Measurements from ENCODE around the gene RXFP1.

RXFP1 gene

GRCh38 chr4:158621729-158622128, 100.0 kb downstream of the RXFP1 start:
- Histone ChIP-seq H3K36me3 (ENCODE audit: control insufficient read depth, low read depth, low read length) (no peaks in the 10 kb centered on the region), H3K9ac (ENCODE audit: low read length) (no peak overlapping the region)

GRCh38 chr4:158622251-158622650, 100.6 kb downstream of the RXFP1 start:
- Histone ChIP-seq H3K9me3 (ENCODE audit: control insufficient read depth, low read depth, low read length) (no peaks in the 10 kb centered on the region), H3K4me1 (ENCODE audit: control insufficient read depth, low read depth, low read length) (no peaks in the 10 kb centered on the region), H3K36me3 (ENCODE audit: control insufficient read depth, low read depth, low read length) (no peaks in the 10 kb centered on the region), H3K9ac (ENCODE audit: low read length) (no peak overlapping the region), H3K4me3 (ENCODE audit: low read length) (no peak overlapping the region), H3K27me3 (ENCODE audit: control insufficient read depth, insufficient read depth, low read length) (no peaks in the 10 kb centered on the region), H3K27ac (ENCODE audit: low read length) (no peak overlapping the region)

More at GRCh38 chr4:158621729-158622128, 100.0 kb downstream of the RXFP1 start:
- Histone ChIP-seq H3K9me3 (ENCODE audit: control insufficient read depth, low read depth, low read length) (no peaks in the 10 kb centered on the region), H3K27me3 (ENCODE audit: control insufficient read depth, insufficient read depth, low read length) (no peaks in the 10 kb centered on the region), H3K27ac (ENCODE audit: low read length) (no peak overlapping the region), H3K4me3 (ENCODE audit: low read length) (no peak overlapping the region), H3K4me1 (ENCODE audit: control insufficient read depth, low read depth, low read length) (no peaks in the 10 kb centered on the region)

- no peak overlapping the region for H3K9ac ChIP-seq (ENCODE audit: low read length)
- H3K9me3 ChIP-seq (ENCODE audit: control insufficient read depth, low read depth, low read length), result no peaks in the 10 kb centered on the region
- H3K4me3 ChIP-seq (ENCODE audit: low read length), result no peak overlapping the region
- no peaks in the 10 kb centered on the region for H3K36me3 ChIP-seq (ENCODE audit: control insufficient read depth, low read depth, low read length)
- H3K27me3 ChIP-seq (ENCODE audit: control insufficient read depth, insufficient read depth, low read length), result no peaks in the 10 kb centered on the region
- no peaks in the 10 kb centered on the region for H3K4me1 ChIP-seq (ENCODE audit: control insufficient read depth, low read depth, low read length)
- no peak overlapping the region for H3K27ac ChIP-seq (ENCODE audit: low read length)
Observed at GRCh38 chr4:158624889-158625478, 103.3 kb downstream of the RXFP1 start.

GRCh38 chr4:158625544-158625943, 103.9 kb downstream of the RXFP1 start:
- H3K4me1 ChIP-seq (ENCODE audit: control insufficient read depth, low read depth, low read length), result no peaks in the 10 kb centered on the region
- no peak overlapping the region for H3K4me3 ChIP-seq (ENCODE audit: low read length)
- no peaks in the 10 kb centered on the region for H3K9me3 ChIP-seq (ENCODE audit: control insufficient read depth, low read depth, low read length)
- no peaks in the 10 kb centered on the region for H3K27me3 ChIP-seq (ENCODE audit: control insufficient read depth, insufficient read depth, low read length)
- no peaks in the 10 kb centered on the region for H3K36me3 ChIP-seq (ENCODE audit: control insufficient read depth, low read depth, low read length)
- H3K27ac ChIP-seq (ENCODE audit: low read length), result no peak overlapping the region
- H3K9ac ChIP-seq (ENCODE audit: low read length), result no peak overlapping the region

GRCh38 chr4:158630893-158631292, 109.2 kb downstream of the RXFP1 start:
- no peaks in the 10 kb centered on the region for H3K27me3 ChIP-seq (ENCODE audit: control insufficient read depth, insufficient read depth, low read length)
- H3K36me3 ChIP-seq (ENCODE audit: control insufficient read depth, low read depth, low read length), result no peaks in the 10 kb centered on the region
- H3K9ac ChIP-seq (ENCODE audit: low read length), result no peak overlapping the region
- H3K27ac ChIP-seq (ENCODE audit: low read length), result no peak overlapping the region
- H3K4me3 ChIP-seq (ENCODE audit: low read length), result no peak overlapping the region
- H3K4me1 ChIP-seq (ENCODE audit: control insufficient read depth, low read depth, low read length), result no peaks in the 10 kb centered on the region
- no peaks in the 10 kb centered on the region for H3K9me3 ChIP-seq (ENCODE audit: control insufficient read depth, low read depth, low read length)

GRCh38 chr4:158636619-158637018, 114.9 kb downstream of the RXFP1 start:
- H3K36me3 ChIP-seq (ENCODE audit: control insufficient read depth, low read depth, low read length), result no peaks in the 10 kb centered on the region
- H3K4me3 ChIP-seq (ENCODE audit: low read length), result no peak overlapping the region
- no peak overlapping the region for H3K9ac ChIP-seq (ENCODE audit: low read length)
- H3K4me1 ChIP-seq (ENCODE audit: control insufficient read depth, low read depth, low read length), result no peaks in the 10 kb centered on the region
- no peaks in the 10 kb centered on the region for H3K27me3 ChIP-seq (ENCODE audit: control insufficient read depth, insufficient read depth, low read length)
- no peak overlapping the region for H3K27ac ChIP-seq (ENCODE audit: low read length)
- H3K9me3 ChIP-seq (ENCODE audit: control insufficient read depth, low read depth, low read length), result no peaks in the 10 kb centered on the region

- H3K36me3 ChIP-seq (ENCODE audit: control insufficient read depth, low read depth, low read length), result no peaks in the 10 kb centered on the region
- H3K27ac ChIP-seq (ENCODE audit: low read length), result no peak overlapping the region
- H3K9me3 ChIP-seq (ENCODE audit: control insufficient read depth, low read depth, low read length), result no peaks in the 10 kb centered on the region
- no peaks in the 10 kb centered on the region for H3K4me1 ChIP-seq (ENCODE audit: control insufficient read depth, low read depth, low read length)
- no peak overlapping the region for H3K4me3 ChIP-seq (ENCODE audit: low read length)
- no peaks in the 10 kb centered on the region for H3K27me3 ChIP-seq (ENCODE audit: control insufficient read depth, insufficient read depth, low read length)
- H3K9ac ChIP-seq (ENCODE audit: low read length), result no peak overlapping the region
Observed at GRCh38 chr4:158644356-158644755, 122.7 kb downstream of the RXFP1 start.

- Histone ChIP-seq H3K36me3 (ENCODE audit: control insufficient read depth, low read depth, low read length) (no peaks in the 10 kb centered on the region), H3K27ac (ENCODE audit: low read length) (no peak overlapping the region), H3K9ac (ENCODE audit: low read length) (no peak overlapping the region), H3K4me3 (ENCODE audit: low read length) (no peak overlapping the region), H3K27me3 (ENCODE audit: control insufficient read depth, insufficient read depth, low read length) (no peaks in the 10 kb centered on the region), H3K4me1 (ENCODE audit: control insufficient read depth, low read depth, low read length) (no peaks in the 10 kb centered on the region), H3K9me3 (ENCODE audit: control insufficient read depth, low read depth, low read length) (no peaks in the 10 kb centered on the region)
Observed at GRCh38 chr4:158644760-158645159, 123.1 kb downstream of the RXFP1 start.

GRCh38 chr4:158649111-158649680, 127.5 kb downstream of the RXFP1 start:
- H3K27ac ChIP-seq (ENCODE audit: low read length), result no peak overlapping the region
- no peaks in the 10 kb centered on the region for H3K4me1 ChIP-seq (ENCODE audit: control insufficient read depth, low read depth, low read length)
- no peak overlapping the region for H3K9ac ChIP-seq (ENCODE audit: low read length)
- H3K9me3 ChIP-seq (ENCODE audit: control insufficient read depth, low read depth, low read length), result no peaks in the 10 kb centered on the region
- H3K36me3 ChIP-seq (ENCODE audit: control insufficient read depth, low read depth, low read length), result no peaks in the 10 kb centered on the region
- no peaks in the 10 kb centered on the region for H3K27me3 ChIP-seq (ENCODE audit: control insufficient read depth, insufficient read depth, low read length)
- H3K4me3 ChIP-seq (ENCODE audit: low read length), result no peak overlapping the region

- peaks cover 8% of the 10 kb centered on the region for H3K4me1 ChIP-seq (ENCODE audit: control insufficient read depth, low read depth, low read length)
- H3K9ac ChIP-seq (ENCODE audit: low read length), result no peak overlapping the region
- no peaks in the 10 kb centered on the region for H3K36me3 ChIP-seq (ENCODE audit: control insufficient read depth, low read depth, low read length)
- H3K27me3 ChIP-seq (ENCODE audit: control insufficient read depth, insufficient read depth, low read length), result no peaks in the 10 kb centered on the region
- no peak overlapping the region for H3K4me3 ChIP-seq (ENCODE audit: low read length)
- no peak overlapping the region for H3K27ac ChIP-seq (ENCODE audit: low read length)
- no peaks in the 10 kb centered on the region for H3K9me3 ChIP-seq (ENCODE audit: control insufficient read depth, low read depth, low read length)
Observed at GRCh38 chr4:158652920-158653319, 131.2 kb downstream of the RXFP1 start.

GRCh38 chr4:158656439-158656838, 134.8 kb downstream of the RXFP1 start:
- Histone ChIP-seq H3K4me1 (ENCODE audit: control insufficient read depth, low read depth, low read length) (peaks cover 8% of the 10 kb centered on the region), H3K9ac (ENCODE audit: low read length) (no peak overlapping the region), H3K36me3 (ENCODE audit: control insufficient read depth, low read depth, low read length) (no peaks in the 10 kb centered on the region), H3K4me3 (ENCODE audit: low read length) (no peak overlapping the region), H3K27ac (ENCODE audit: low read length) (no peak overlapping the region), H3K27me3 (ENCODE audit: control insufficient read depth, insufficient read depth, low read length) (no peaks in the 10 kb centered on the region), H3K9me3 (ENCODE audit: control insufficient read depth, low read depth, low read length) (no peaks in the 10 kb centered on the region)

- H3K27ac ChIP-seq (ENCODE audit: low read length), result no peak overlapping the region
- no peaks in the 10 kb centered on the region for H3K27me3 ChIP-seq (ENCODE audit: control insufficient read depth, insufficient read depth, low read length)
- H3K9ac ChIP-seq (ENCODE audit: low read length), result no peak overlapping the region
- H3K4me3 ChIP-seq (ENCODE audit: low read length), result no peak overlapping the region
- no peaks in the 10 kb centered on the region for H3K36me3 ChIP-seq (ENCODE audit: control insufficient read depth, low read depth, low read length)
- H3K9me3 ChIP-seq (ENCODE audit: control insufficient read depth, low read depth, low read length), result no peaks in the 10 kb centered on the region
- peaks cover 8% of the 10 kb centered on the region for H3K4me1 ChIP-seq (ENCODE audit: control insufficient read depth, low read depth, low read length)
Observed at GRCh38 chr4:158657291-158657690, 135.6 kb downstream of the RXFP1 start.

Data from iPS-18a (cell line).